ENCODE measurements around the gene DEPDC1. TPM values are rescaled to one million over a fixed set of nuclear protein-coding genes. Genes with fewer than 3 reads are reported as not detected.

The DEPDC1 gene
- total RNA-seq, 1 donor from 2014 or later, result 1.7 TPM

- intact Hi-C loops (cut with DNase I), result no loop called here
- DNase-seq (ENCODE audit: extremely low spot score in 2 of 2), result no peak
- Histone ChIP-seq H3K36me3 (no peaks in the 10 kb centered on the region), H3K4me3 (no peak overlapping the region), H3K27me3 (no peaks in the 10 kb centered on the region), H3K9me3 (no peaks in the 10 kb centered on the region), H3K27ac (no peak overlapping the region), H3K4me1 (no peaks in the 10 kb centered on the region)
- TF ChIP-seq, protein P1, sequence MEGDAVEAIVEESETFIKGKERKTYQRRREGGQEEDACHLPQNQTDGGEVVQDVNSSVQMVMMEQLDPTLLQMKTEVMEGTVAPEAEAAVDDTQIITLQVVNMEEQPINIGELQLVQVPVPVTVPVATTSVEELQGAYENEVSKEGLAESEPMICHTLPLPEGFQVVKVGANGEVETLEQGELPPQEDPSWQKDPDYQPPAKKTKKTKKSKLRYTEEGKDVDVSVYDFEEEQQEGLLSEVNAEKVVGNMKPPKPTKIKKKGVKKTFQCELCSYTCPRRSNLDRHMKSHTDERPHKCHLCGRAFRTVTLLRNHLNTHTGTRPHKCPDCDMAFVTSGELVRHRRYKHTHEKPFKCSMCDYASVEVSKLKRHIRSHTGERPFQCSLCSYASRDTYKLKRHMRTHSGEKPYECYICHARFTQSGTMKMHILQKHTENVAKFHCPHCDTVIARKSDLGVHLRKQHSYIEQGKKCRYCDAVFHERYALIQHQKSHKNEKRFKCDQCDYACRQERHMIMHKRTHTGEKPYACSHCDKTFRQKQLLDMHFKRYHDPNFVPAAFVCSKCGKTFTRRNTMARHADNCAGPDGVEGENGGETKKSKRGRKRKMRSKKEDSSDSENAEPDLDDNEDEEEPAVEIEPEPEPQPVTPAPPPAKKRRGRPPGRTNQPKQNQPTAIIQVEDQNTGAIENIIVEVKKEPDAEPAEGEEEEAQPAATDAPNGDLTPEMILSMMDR (IDR thresholded peaks at IDR 0.05), result no peak
- TF ChIP-seq POLR2AphosphoS5 (IDR thresholded peaks at IDR 0.05; ENCODE audit: insufficient read depth in 1 of 2, low read depth in 1 of 2) (no peak), POLR2A (IDR thresholded peaks at IDR 0.05) (no peak)
Observed at GRCh38 chr1:68490046-68490651, 6.7 kb downstream of the DEPDC1 start.

GRCh38 chr1:68485431-68486022 is 11.4 kb downstream of the DEPDC1 start:
- H3K4me3 ChIP-seq, result no peak overlapping the region
- intact Hi-C loops (cut with DNase I), result no loop called here
- DNase-seq (ENCODE audit: extremely low spot score in 2 of 2), result no peak
- no peaks in the 10 kb centered on the region for H3K27me3 ChIP-seq
- TF ChIP-seq, protein P1 (IDR thresholded peaks at IDR 0.05), result no peak
- TF ChIP-seq POLR2A (IDR thresholded peaks at IDR 0.05) (no peak), POLR2AphosphoS5 (IDR thresholded peaks at IDR 0.05; ENCODE audit: insufficient read depth in 1 of 2, low read depth in 1 of 2) (no peak)
- no peaks in the 10 kb centered on the region for H3K9me3 ChIP-seq
- no peak overlapping the region for H3K27ac ChIP-seq
- no peaks in the 10 kb centered on the region for H3K4me1 ChIP-seq
- no peaks in the 10 kb centered on the region for H3K36me3 ChIP-seq

GRCh38 chr1:68484618-68485017 is 12.3 kb downstream of the DEPDC1 start:
- H3K27me3 ChIP-seq, result no peaks in the 10 kb centered on the region
- no peak for TF ChIP-seq POLR2A (IDR thresholded peaks at IDR 0.05)
- no peak for DNase-seq (ENCODE audit: extremely low spot score in 2 of 2)
- intact Hi-C loops (cut with DNase I), result no loop called here
- H3K27ac ChIP-seq, result no peak overlapping the region
- no peaks in the 10 kb centered on the region for H3K36me3 ChIP-seq
- no peaks in the 10 kb centered on the region for H3K9me3 ChIP-seq
- H3K4me1 ChIP-seq, result no peaks in the 10 kb centered on the region
- H3K4me3 ChIP-seq, result no peak overlapping the region

GRCh38 chr1:68481041-68481440 is 15.8 kb downstream of the DEPDC1 start:
- intact Hi-C loops (cut with DNase I), result no loop called here
- Histone ChIP-seq H3K27me3 (no peaks in the 10 kb centered on the region), H3K36me3 (no peaks in the 10 kb centered on the region), H3K9me3 (no peaks in the 10 kb centered on the region), H3K4me3 (no peak overlapping the region), H3K4me1 (no peaks in the 10 kb centered on the region), H3K27ac (no peak overlapping the region)
- TF ChIP-seq POLR2AphosphoS5 (IDR thresholded peaks at IDR 0.05; ENCODE audit: insufficient read depth in 1 of 2, low read depth in 1 of 2) (no peak), POLR2A (IDR thresholded peaks at IDR 0.05) (no peak)
- TF ChIP-seq, protein P1 (IDR thresholded peaks at IDR 0.05), result no peak
- no peak for DNase-seq (ENCODE audit: extremely low spot score in 2 of 2)

GRCh38 chr1:68479501-68479900 is 17.4 kb downstream of the DEPDC1 start:
- H3K27me3 ChIP-seq, result no peaks in the 10 kb centered on the region
- no peak overlapping the region for H3K4me3 ChIP-seq
- intact Hi-C loops (cut with DNase I), result no loop called here
- no peak overlapping the region for H3K27ac ChIP-seq
- H3K9me3 ChIP-seq, result no peaks in the 10 kb centered on the region
- H3K4me1 ChIP-seq, result no peaks in the 10 kb centered on the region
- no peaks in the 10 kb centered on the region for H3K36me3 ChIP-seq
- no peak for DNase-seq (ENCODE audit: extremely low spot score in 2 of 2)
- TF ChIP-seq POLR2A (IDR thresholded peaks at IDR 0.05) (no peak), POLR2AphosphoS5 (IDR thresholded peaks at IDR 0.05; ENCODE audit: insufficient read depth in 1 of 2, low read depth in 1 of 2) (no peak)
- TF ChIP-seq, protein P1 (IDR thresholded peaks at IDR 0.05), result no peak
